ENCODE data around the gene RPL36A.

DNA sequence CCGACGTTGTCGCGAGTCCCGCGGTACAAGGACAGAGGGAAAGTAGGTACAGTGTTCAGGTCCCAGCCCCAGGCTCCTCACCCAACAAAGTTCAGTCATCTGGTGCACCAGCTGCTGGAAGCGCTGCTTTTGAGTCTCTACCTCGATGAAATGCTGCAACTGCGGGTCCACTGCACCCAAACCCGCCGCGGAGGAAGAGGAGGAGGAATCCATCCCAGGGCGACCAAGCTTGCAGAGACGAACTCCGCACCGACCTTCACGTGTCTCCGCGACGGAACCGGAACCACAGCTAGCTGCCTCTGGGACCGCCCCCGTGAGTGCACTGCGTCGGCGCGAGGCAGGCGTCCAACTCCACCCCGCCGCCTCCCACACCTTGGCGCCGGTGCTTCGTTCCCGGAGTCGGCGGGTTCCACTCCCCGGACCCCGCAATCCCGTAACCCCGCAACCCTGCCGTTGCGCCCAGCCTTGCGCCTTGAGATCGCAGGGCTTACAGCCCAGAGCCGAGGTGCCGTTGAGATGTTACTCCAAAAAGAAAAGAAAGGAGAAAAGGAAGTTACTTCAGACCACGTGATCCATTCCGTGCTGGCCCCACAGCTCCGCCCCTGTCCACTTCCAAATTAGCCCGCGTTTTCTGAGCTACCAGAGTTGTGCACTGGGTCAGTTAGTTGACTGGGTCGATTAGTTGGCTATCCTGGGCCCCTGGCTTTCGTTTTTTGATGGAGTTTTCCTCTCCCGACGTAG lies 42.2 kb upstream of the RPL36A start, which contains the start of gene TIMM8A:
- TF ChIP-seq CTCF (IDR thresholded peaks at IDR 0.05) (no peak), EZH2phosphoT487 (IDR thresholded peaks at IDR 0.05) (no peak)
